Prostate gland (tissue), 2 donors: ENCODE data around the gene ASXL1.

ENCODE experiments used
- CTCF ChIP-seq, 4 experiments: fragments of 200-600 bp in 2 of 4; fragments of 450-650 bp in 2 of 4; sonication (generic) in 2 of 4; IDR thresholded peaks; 1 replicate in 3 of 4; 2 replicates in 1 of 4; pipeline ENCODE4 v1.5.1; 2016 to 2019; ENCODE audit warnings: antibody characterized with exemption in 4 of 4, mild to moderate bottlenecking in 2 of 4, moderate library complexity in 2 of 4
- POLR2A ChIP-seq: fragments of 450-650 bp; IDR thresholded peaks from one replicate; pipeline ENCODE4 v1.6.1; 2016; ENCODE audit warnings: antibody characterized with exemption, mild to moderate bottlenecking

GRCh38 chr20:32470025-32470861, 112.1 kb downstream of the ASXL1 start:
- peak in 1 of 4 experiments; percentile 26 for TF ChIP-seq CTCF (IDR thresholded peaks at IDR 0.05)
- TF ChIP-seq POLR2A: no peak
